K562 (cell line): ENCODE data around the gene SLC1A4. TPM values are rescaled to one million over a fixed set of nuclear protein-coding genes. Genes with fewer than 3 reads are reported as not detected.

ENCODE experiments used
- CREB3 ChIP-seq: fragments of 450-650 bp; conservative IDR thresholded peaks from 2 replicates; pipeline ENCODE4 v1.6.1; 2016; ENCODE audit warnings: missing genetic modification characterization, low read depth, mild to moderate bottlenecking, missing compliant biosample characterization, moderate library complexity
- ERF ChIP-seq: fragments of 450-650 bp; formaldehyde crosslinking; IDR thresholded peaks from 2 replicates; pipeline ENCODE4 v1.4.0; 2020; ENCODE audit warnings: mild to moderate bottlenecking, mixed read lengths
- EZH2 ChIP-seq: IDR thresholded peaks from 2 replicates; pipeline ENCODE4 v1.6.1; 2012; ENCODE audit warnings: low read depth, mild to moderate bottlenecking, inconsistent platforms, low read length, borderline replicate concordance
- HLTF ChIP-seq: fragments of 450-650 bp; IDR thresholded peaks from 2 replicates; pipeline ENCODE4 v1.6.1; 2016
- HNRNPH1 ChIP-seq: fragments of 200-400 bp; formaldehyde crosslinking; optimal IDR thresholded peaks from 2 replicates; pipeline ENCODE3; 2017; ENCODE audit warnings: low read depth, mild to moderate bottlenecking, low read length, moderate library complexity
- HNRNPLL ChIP-seq: fragments of 200-400 bp; formaldehyde crosslinking; IDR thresholded peaks from 2 replicates; pipeline ENCODE4 v1.6.1; 2017; ENCODE audit warnings: low read length, low read depth, mild to moderate bottlenecking; ENCODE audit not compliant: poor library complexity, severe bottlenecking
- NCOA6 ChIP-seq: fragments of 450-650 bp; IDR thresholded peaks from 2 replicates; pipeline ENCODE4 v1.6.1; 2017; ENCODE audit warnings: mild to moderate bottlenecking
- NFIC ChIP-seq: fragments of 450-650 bp; IDR thresholded peaks from 2 replicates; pipeline ENCODE4 v1.6.1; 2017; ENCODE audit warnings: mild to moderate bottlenecking, inconsistent platforms
- SMC3 ChIP-seq: conservative IDR thresholded peaks from 2 replicates; pipeline ENCODE4 v1.6.1; 2011; ENCODE audit warnings: low read depth, low read length, improper control_type of control experiment; ENCODE audit not compliant: insufficient read depth
- SRF ChIP-seq, 2 experiments: fragments of 250-450, 450-650 bp in 1 of 2; sonication (Bioruptor Pico) in 1 of 2; sonication (generic) in 1 of 2; formaldehyde crosslinking; IDR thresholded peaks; 2 replicates each; pipeline versions ENCODE4 v1.5.0 to v1.5.1; 2020 to 2022; ENCODE audit warnings: mild to moderate bottlenecking in 1 of 2, missing genetic modification reagents in 1 of 2
- XRCC5 ChIP-seq: fragments of 200-400 bp; formaldehyde crosslinking; IDR thresholded peaks from 2 replicates; pipeline ENCODE4 v1.6.1; 2017; ENCODE audit warnings: low read depth, mild to moderate bottlenecking, low read length
- ZBTB9 ChIP-seq: fragments of 450-650 bp; formaldehyde crosslinking; IDR thresholded peaks from 2 replicates; pipeline ENCODE4 v1.4.0; 2020; ENCODE audit warnings: mild to moderate bottlenecking, moderate library complexity
- ZEB2 ChIP-seq: fragments of 450-650 bp; IDR thresholded peaks from 2 replicates; pipeline ENCODE4 v1.6.1; 2016
- ZNF740 ChIP-seq, 3 experiments: fragments of 200-800 bp in 1 of 3; sonication (Bioruptor generic) in 1 of 3; sonication (generic) in 1 of 3; formaldehyde crosslinking in 1 of 3; IDR thresholded peaks; 2 replicates each; pipeline versions ENCODE4 v1.6.1 to v1.8.0; 2016 to 2022; ENCODE audit warnings: mild to moderate bottlenecking in 2 of 3, missing compliant biosample characterization in 2 of 3, missing genetic modification characterization in 2 of 3, missing genetic modification reagents in 1 of 3
- polyA plus RNA-seq, 8 experiments: library from polyadenylated mRNA; depleted of rRNA in 4 of 8; stranded (reverse) in 5 of 8; unstranded in 3 of 8; fragments of >200 nt; fragmentation: Nextera tagmentation in 2 of 8; fragmentation: Illumina TruSeq in 1 of 8; extraction: Ambion mirVana in 2 of 8; extraction: Trizol in 1 of 8; gene quantifications; 2 replicates each; pipeline versions ENCODE4 v1.2.1 to v1.2.3, GENCODE V29; 2011 to 2014; ENCODE audit warnings: inconsistent platforms in 1 of 8, missing spikeins in 1 of 8
- total RNA-seq, 7 experiments: library from RNA; depleted of rRNA in 6 of 7; stranded (reverse); fragments of >200 nt in 6 of 7; fragmentation: Illumina TruSeq in 2 of 7; extraction: Trizol in 2 of 7; gene quantifications; 2 replicates each; pipeline versions ENCODE4 v1.2.1 to v1.2.3, GENCODE V29; 2011 to 2021; ENCODE audit warnings: low replicate concordance in 1 of 7
- TF ChIP-seq, protein P1 (sequence below), 2 experiments: fragments of 450-650 bp; IDR thresholded peaks; 2 replicates each; pipeline ENCODE4 v1.6.1; 2016
- TF ChIP-seq, protein P2 (sequence below): fragments of 250-450 bp; sonication (Bioruptor Pico); IDR thresholded peaks from 2 replicates; pipeline ENCODE4 v1.4.0; 2020; ENCODE audit warnings: mild to moderate bottlenecking
- TF ChIP-seq, protein P3 (sequence below): fragments of 250-450 bp; sonication (Bioruptor Pico); IDR thresholded peaks from 2 replicates; pipeline ENCODE4 v1.4.0; 2020; ENCODE audit warnings: mild to moderate bottlenecking, moderate library complexity, borderline replicate concordance

Gene SLC1A4
- total and polyA plus RNA-seq, 9 of the 15 experiments (the other 6 are each of a cell fraction or from before 2014, with no cell fraction given) = 4.4 to 24.0 (median 10.9) TPM

DNA sequence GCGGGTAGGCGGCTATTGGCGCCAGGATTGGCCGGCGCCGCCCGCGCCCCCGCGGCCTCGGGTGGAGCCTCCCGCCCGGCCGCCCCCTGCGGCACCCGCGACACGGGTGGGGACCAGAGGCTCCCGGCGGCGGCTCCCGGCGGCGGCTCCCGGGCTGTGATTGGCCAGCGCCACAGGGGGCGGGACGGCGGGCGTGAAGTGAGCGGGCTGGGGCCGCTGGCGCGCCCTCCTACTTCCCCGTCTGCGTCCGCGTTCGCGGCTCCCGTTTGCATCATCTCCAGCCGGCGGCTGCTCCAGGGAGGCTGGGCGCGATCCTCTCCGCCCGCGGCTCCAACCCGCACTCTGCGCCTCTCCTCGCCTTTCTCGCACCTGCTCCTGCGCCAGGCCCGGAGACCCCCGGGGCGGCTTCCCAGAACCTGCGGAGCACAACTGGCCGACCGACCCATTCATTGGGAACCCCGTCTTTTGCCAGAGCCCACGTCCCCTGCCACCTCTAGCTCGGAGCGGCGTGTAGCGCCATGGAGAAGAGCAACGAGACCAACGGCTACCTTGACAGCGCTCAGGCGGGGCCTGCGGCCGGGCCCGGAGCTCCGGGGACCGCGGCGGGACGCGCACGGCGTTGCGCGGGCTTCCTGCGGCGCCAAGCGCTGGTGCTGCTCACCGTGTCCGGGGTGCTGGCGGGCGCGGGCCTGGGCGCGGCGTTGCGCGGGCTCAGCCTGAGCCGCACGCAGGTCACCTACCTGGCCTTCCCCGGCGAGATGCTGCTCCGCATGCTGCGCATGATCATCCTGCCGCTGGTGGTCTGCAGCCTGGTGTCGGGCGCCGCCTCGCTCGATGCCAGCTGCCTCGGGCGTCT lies at the start of gene SLC1A4 (continued):
- no peak for TF ChIP-seq ZBTB9 (CRISPR knock-in tag)
- TF ChIP-seq CREB3 (tag) = no peak
- no peak for TF ChIP-seq ZNF740 (CRISPR knock-in tag; IDR thresholded peaks at IDR 0.05)
- TF ChIP-seq ZNF740 (tag; IDR thresholded peaks at IDR 0.05) = no peak
- TF ChIP-seq, protein P1, sequence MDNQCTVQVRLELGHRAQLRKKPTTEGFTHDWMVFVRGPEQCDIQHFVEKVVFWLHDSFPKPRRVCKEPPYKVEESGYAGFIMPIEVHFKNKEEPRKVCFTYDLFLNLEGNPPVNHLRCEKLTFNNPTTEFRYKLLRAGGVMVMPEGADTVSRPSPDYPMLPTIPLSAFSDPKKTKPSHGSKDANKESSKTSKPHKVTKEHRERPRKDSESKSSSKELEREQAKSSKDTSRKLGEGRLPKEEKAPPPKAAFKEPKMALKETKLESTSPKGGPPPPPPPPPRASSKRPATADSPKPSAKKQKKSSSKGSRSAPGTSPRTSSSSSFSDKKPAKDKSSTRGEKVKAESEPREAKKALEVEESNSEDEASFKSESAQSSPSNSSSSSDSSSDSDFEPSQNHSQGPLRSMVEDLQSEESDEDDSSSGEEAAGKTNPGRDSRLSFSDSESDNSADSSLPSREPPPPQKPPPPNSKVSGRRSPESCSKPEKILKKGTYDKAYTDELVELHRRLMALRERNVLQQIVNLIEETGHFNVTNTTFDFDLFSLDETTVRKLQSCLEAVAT (IDR thresholded peaks at IDR 0.05) = no peak; a peak in 1 of 4 replicates
- TF ChIP-seq HLTF = no peak
- no peak for TF ChIP-seq XRCC5
- TF ChIP-seq ZEB2 = no peak
- TF ChIP-seq SMC3 = no peak
- TF ChIP-seq NFIC = peak; percentile 30
- TF ChIP-seq SRF (CRISPR knock-in tag; IDR thresholded peaks at IDR 0.05) = peak in 1 of 2 experiments; percentile 89; a peak in 1 of 4 replicates
- no peak for TF ChIP-seq EZH2
- no peak for TF ChIP-seq HNRNPH1
- no peak; the same call in 1 of the 2 replicates for TF ChIP-seq ERF
- TF ChIP-seq HNRNPLL = peak; percentile 44
- TF ChIP-seq, protein P2, sequence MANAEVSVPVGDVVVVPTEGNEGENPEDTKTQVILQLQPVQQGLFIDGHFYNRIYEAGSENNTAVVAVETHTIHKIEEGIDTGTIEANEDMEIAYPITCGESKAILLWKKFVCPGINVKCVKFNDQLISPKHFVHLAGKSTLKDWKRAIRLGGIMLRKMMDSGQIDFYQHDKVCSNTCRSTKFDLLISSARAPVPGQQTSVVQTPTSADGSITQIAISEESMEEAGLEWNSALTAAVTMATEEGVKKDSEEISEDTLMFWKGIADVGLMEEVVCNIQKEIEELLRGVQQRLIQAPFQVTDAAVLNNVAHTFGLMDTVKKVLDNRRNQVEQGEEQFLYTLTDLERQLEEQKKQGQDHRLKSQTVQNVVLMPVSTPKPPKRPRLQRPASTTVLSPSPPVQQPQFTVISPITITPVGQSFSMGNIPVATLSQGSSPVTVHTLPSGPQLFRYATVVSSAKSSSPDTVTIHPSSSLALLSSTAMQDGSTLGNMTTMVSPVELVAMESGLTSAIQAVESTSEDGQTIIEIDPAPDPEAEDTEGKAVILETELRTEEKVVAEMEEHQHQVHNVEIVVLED = peak; percentile 51
- TF ChIP-seq NCOA6 = no peak
- TF ChIP-seq, protein P3, sequence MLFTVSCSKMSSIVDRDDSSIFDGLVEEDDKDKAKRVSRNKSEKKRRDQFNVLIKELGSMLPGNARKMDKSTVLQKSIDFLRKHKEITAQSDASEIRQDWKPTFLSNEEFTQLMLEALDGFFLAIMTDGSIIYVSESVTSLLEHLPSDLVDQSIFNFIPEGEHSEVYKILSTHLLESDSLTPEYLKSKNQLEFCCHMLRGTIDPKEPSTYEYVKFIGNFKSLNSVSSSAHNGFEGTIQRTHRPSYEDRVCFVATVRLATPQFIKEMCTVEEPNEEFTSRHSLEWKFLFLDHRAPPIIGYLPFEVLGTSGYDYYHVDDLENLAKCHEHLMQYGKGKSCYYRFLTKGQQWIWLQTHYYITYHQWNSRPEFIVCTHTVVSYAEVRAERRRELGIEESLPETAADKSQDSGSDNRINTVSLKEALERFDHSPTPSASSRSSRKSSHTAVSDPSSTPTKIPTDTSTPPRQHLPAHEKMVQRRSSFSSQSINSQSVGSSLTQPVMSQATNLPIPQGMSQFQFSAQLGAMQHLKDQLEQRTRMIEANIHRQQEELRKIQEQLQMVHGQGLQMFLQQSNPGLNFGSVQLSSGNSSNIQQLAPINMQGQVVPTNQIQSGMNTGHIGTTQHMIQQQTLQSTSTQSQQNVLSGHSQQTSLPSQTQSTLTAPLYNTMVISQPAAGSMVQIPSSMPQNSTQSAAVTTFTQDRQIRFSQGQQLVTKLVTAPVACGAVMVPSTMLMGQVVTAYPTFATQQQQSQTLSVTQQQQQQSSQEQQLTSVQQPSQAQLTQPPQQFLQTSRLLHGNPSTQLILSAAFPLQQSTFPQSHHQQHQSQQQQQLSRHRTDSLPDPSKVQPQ (CRISPR knock-in tag) = no peak
